Esophagus muscularis mucosa (tissue), 3 donors: ENCODE measurements around the gene MED14.

Experiments used
- CTCF ChIP-seq, 3 experiments: fragments of 200-600 bp in 2 of 3; fragments of 450-650 bp in 1 of 3; sonication (generic) in 2 of 3; IDR thresholded peaks; one replicate each; pipeline ENCODE4 v1.5.1; 2017 to 2019; ENCODE audit warnings: antibody characterized with exemption in 3 of 3, mild to moderate bottlenecking in 2 of 3, moderate library complexity in 1 of 3
- POLR2A ChIP-seq: fragments of 450-650 bp; IDR thresholded peaks from one replicate; pipeline ENCODE4 v1.6.1; 2017; ENCODE audit warnings: antibody characterized with exemption, moderate library complexity, mild to moderate bottlenecking, low read depth

- no peak for TF ChIP-seq CTCF (IDR thresholded peaks at IDR 0.05)
- TF ChIP-seq POLR2A, result no peak
Observed at GRCh38 chrX:40705658-40706312, 29.6 kb downstream of the MED14 start.
